ENCODE data around the gene FNBP1L.

DNA sequence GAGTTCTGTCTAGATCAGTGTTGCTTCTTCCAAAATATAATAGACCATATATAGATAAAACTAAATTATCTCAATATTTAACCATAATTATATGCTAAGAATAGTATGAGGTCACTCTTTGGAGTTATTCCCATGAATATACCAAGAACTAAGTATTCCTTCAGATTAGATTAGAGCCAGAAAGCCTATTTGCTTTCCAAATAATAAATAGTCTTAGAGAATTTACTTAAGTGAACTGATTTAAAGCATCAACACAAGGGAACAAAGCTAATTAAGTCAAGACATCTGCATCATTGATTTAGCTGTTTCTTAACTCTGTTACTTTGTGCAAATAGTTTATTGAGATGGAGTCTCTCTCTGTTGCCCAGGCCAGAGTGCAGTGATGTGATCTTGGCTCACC lies 35.7 kb downstream of the FNBP1L start:
- no peak for TF ChIP-seq ILF3 (IDR thresholded peaks at IDR 0.05; ENCODE audit: borderline replicate concordance)
- no peak for TF ChIP-seq EP300 (IDR thresholded peaks at IDR 0.05; ENCODE audit: low read length)
- TF ChIP-seq RBM39 (optimal IDR thresholded peaks at IDR 0.05; ENCODE audit: low read depth, low read length) = no peak
- TF ChIP-seq ZC3H4 (CRISPR knock-in tag; IDR thresholded peaks at IDR 0.05; ENCODE audit: borderline replicate concordance) = no peak
